Activated CD8-positive, alpha-beta T cell treated with anti-CD3 and anti-CD28 coated beads, Interleukin-2, amount 10 ng/mL, durations not matched to agents 7 days and 5 days (primary cell): ENCODE results near the gene TMEM74B. TPM values are rescaled to one million over a fixed set of nuclear protein-coding genes. Genes with fewer than 3 reads are reported as not detected.
A peak's percentile ranks its signal among the peaks of the same experiment; 100 is the strongest.

Source experiments
- ATAC-seq: fragments of 150-1000 bp; cut with Tn5 transposase; one replicate; pipeline ENCODE4 v1.10.0; 2021; ENCODE audit warnings: moderate library complexity
- CTCF ChIA-PET: fragments of 350-600 bp; sonication (Branson Sonifier 250); formaldehyde crosslinking; loops from one replicate; lab custom pipeline; 2021; ENCODE audit warnings: antibody characterized with exemption; lab: Charles Lee
- POLR2A ChIA-PET: fragments of 350-600 bp; sonication (Branson Sonifier 250); formaldehyde crosslinking; loops from one replicate; lab custom pipeline; 2021; ENCODE audit warnings: antibody characterized with exemption; lab: Charles Lee
- DNase-seq: peaks from one replicate; pipeline ENCODE4 v3.0.0-alpha.2; 2020
- H3K27ac Mint-ChIP-seq: one replicate; pipeline ENCODE4 v1.8.0; 2021; ENCODE audit warnings: mild to moderate bottlenecking, mixed read lengths
- H3K27me3 Mint-ChIP-seq: one replicate; pipeline ENCODE4 v1.8.0; 2021; ENCODE audit warnings: low read depth, mixed read lengths
- H3K36me3 Mint-ChIP-seq: one replicate; pipeline ENCODE4 v1.8.0; 2021; ENCODE audit warnings: low read depth, mixed read lengths
- H3K4me1 Mint-ChIP-seq: one replicate; pipeline ENCODE4 v1.8.0; 2021; ENCODE audit warnings: low read depth, mixed read lengths
- H3K4me3 Mint-ChIP-seq: one replicate; pipeline ENCODE4 v1.8.0; 2021; ENCODE audit warnings: mild to moderate bottlenecking, mixed read lengths
- H3K9me3 Mint-ChIP-seq: one replicate; pipeline ENCODE4 v1.8.0; 2022; ENCODE audit warnings: mixed read lengths; ENCODE audit not compliant: insufficient read depth
- total RNA-seq, 2 experiments: library from RNA; stranded (reverse); gene quantifications; one replicate each; pipeline ENCODE4 v1.2.3, GENCODE V29; 2021

The TMEM74B gene
- total RNA-seq, 2 experiments from 2014 or later: 0.39 to 1.1 TPM

DNA sequence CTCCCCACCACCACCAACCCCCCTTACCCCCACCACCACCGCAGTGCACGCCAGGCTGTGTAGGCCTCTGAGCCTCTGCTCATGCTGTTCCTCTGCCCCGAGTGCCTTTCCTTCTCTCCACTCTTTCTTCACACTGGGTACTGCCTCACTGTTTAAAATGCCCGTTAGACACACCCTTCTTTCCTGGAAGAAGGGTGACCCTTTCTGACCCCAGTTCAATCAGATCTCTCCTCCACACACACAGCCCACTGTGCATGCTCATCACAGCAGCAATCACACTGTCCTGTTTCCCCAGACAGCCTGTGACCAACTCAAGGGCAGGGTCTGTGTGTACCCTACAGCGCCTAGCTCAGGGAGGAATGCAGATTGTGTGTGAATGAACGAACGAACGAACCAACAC, 10.0 kb downstream of the TMEM74B start:
- Mint-ChIP-seq H3K4me3 (no peak overlapping the region), H3K27ac (no peak overlapping the region), H3K36me3 (peaks cover 18% of the 10 kb centered on the region), H3K4me1 (no peaks in the 10 kb centered on the region), H3K27me3 (no peaks in the 10 kb centered on the region), H3K9me3 (no peaks in the 10 kb centered on the region)
- no peak for DNase-seq
- ChIA-PET CTCF (interaction anchor here (4.1 kb wide), 1 partner anchor 12 kb away, joined by 11 read pairs; no protein-coding TSS in a partner anchor), POLR2A (interaction anchor here (1.1 kb wide), 1 partner anchor 38 kb away, joined by 3 read pairs; no protein-coding TSS in a partner anchor)
- no peak for ATAC-seq

DNA sequence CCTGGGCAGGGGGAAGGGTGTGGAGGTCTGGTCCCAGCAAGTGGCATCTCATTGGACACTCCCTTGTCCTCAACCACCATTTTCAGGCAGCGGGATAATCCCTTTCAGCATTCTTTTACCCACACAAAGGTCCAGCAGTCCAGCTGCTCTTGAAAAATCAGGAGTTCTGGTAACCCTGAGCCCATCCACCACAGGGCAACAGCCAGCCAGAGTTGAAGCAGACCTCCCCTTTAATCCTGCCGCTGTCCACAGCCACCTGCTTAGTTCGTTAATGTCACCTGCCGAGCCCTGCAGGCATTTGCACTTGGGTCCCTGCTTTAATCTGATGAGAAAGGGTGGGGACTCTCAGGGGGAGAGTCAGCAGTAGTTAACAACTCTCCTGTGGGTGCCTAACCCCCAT, 11.1 kb downstream of the TMEM74B start:
- no peak for ATAC-seq
- POLR2A ChIA-PET: no interaction called here
- Mint-ChIP-seq H3K4me3 (no peak overlapping the region), H3K27me3 (no peaks in the 10 kb centered on the region), H3K36me3 (peaks cover 20% of the 10 kb centered on the region), H3K4me1 (no peaks in the 10 kb centered on the region), H3K27ac (no peak overlapping the region), H3K9me3 (no peaks in the 10 kb centered on the region)
- no peak for DNase-seq
- CTCF ChIA-PET: no interaction called here

DNA sequence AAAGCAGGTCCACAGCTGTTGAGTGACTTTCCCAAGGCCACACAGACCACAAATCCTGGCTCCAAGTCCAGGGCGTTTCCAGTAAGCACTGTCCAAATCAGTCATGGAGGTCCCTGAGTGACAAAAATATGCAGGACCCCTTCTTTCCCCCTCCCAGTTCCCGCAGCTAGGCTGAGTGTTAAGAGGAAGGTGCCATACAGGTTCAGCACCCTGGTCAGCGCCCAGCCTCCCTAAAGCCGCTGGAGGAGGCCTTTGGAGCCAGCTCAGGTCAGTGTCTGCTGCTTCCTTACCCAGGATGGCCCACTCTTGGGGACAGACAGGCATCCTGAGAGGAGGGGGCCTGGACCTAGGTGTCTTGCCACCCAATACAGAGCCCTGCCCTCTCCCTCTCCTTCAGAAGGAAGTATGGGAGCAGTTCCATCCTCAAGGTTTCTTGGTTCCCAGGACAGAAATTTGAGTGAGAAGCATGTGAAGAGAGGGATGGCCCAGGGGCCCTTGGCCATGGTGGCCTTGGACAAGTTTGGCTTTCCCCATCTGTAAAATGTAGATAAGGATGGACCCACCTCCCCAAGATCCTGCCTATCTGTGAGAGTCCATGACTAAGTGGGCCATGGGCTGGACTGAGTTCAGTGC, 13.2 kb downstream of the TMEM74B start:
- DNase-seq (peak; percentile 43), ATAC-seq (peak; percentile 39)
- H3K27me3 Mint-ChIP-seq: no peaks in the 10 kb centered on the region
- no peak overlapping the region for H3K27ac Mint-ChIP-seq
- POLR2A ChIA-PET: interaction anchor here (0.7 kb wide), 1 partner anchor 31 kb away, joined by 3 read pairs; no protein-coding TSS in a partner anchor
- H3K4me1 Mint-ChIP-seq: no peaks in the 10 kb centered on the region
- no peak overlapping the region for H3K4me3 Mint-ChIP-seq
- H3K9me3 Mint-ChIP-seq: no peaks in the 10 kb centered on the region
- CTCF ChIA-PET: no interaction called here
- H3K36me3 Mint-ChIP-seq: peaks cover 39% of the 10 kb centered on the region

DNA sequence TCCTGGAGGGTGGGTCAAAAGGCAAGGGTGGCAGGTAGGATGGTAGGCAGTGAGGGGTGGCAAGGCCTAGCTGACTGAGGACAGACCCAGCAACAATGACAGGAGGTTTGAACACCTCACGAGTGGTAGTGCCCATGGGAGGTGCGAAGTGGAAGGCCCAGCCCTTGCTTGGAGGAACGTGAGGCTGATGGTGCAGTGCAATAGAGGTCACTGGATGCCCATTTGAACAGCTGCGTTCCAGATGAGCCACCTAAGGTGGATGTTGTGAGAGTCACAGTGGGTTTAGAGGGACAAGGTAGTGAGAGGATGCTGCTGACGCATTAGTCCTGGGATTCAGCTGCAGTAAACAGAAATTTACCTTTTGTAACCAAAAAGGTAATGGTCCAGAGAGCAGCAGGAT, 15.6 kb downstream of the TMEM74B start:
- Mint-ChIP-seq H3K27ac (no peak overlapping the region), H3K27me3 (no peaks in the 10 kb centered on the region), H3K4me1 (no peaks in the 10 kb centered on the region), H3K9me3 (no peaks in the 10 kb centered on the region), H3K36me3 (peaks cover 56% of the 10 kb centered on the region), H3K4me3 (no peak overlapping the region)
- DNase-seq (no peak), ATAC-seq (no peak)
- CTCF ChIA-PET: no interaction called here
- POLR2A ChIA-PET: no interaction called here

DNA sequence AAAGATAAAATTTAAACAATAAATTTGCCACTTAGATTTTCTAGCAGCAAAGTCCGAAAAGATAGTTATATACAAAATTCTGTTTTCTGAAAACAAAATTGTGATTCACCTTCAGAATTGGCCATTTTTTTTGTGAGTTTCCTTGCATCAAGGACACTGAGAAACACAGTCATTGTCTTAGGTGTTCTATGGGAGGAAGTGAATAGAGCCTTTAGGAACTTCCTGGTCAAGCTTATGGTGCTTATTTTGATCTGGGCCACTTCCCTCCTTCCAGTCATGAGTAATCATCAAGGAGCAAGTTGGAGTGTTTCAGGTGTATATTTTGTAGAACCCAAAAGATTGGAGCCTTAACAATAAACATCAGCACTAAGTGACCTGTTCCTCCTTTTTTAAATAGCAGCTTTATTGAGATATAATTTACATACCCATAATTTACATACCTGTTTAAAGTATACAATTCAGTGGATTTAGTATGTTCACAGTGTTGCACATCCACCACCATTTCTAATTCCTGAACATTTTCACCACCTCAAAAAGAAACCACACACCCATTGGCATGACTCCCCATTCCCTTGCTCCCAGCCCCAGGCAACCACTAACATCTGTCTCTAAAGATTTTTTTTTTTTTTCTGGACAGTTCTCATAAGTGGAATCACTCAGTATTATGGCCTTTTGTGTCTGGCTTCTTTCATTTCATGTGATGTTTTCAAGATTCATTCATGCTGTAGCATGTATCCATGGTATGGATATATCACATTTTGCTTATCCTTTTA, 17.6 kb downstream of the TMEM74B start:
- DNase-seq: no peak
- POLR2A ChIA-PET: no interaction called here
- Mint-ChIP-seq H3K9me3 (no peaks in the 10 kb centered on the region), H3K4me1 (no peaks in the 10 kb centered on the region), H3K27me3 (no peaks in the 10 kb centered on the region), H3K27ac (no peak overlapping the region), H3K36me3 (peaks cover 58% of the 10 kb centered on the region), H3K4me3 (no peak overlapping the region)
- CTCF ChIA-PET: no interaction called here
- ATAC-seq: no peak

DNA sequence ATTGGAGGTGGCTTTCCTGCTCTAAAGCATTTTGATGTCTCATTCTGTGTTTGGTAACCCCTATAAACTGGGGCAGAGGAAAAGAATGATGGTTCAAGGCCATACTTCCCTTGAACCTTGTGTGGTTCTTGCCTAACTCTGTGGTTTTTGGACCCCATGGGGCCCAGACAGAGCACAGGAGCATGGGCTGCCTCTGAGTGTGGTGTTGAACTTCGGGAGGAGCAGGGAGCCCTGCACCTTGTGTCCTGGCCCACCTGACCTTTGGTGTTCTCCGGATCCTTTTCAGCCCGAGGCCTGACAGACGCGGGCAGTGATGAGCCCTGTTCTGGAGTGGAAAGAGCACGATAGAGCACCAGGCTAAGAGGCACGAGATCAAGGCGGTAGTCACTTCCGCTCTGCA, 18.8 kb downstream of the TMEM74B start:
- ChIA-PET POLR2A (no interaction called here), CTCF (no interaction called here)
- H3K9me3 Mint-ChIP-seq: no peaks in the 10 kb centered on the region
- no peak overlapping the region for H3K4me3 Mint-ChIP-seq
- no peak for ATAC-seq
- no peak overlapping the region for H3K27ac Mint-ChIP-seq
- H3K4me1 Mint-ChIP-seq: no peaks in the 10 kb centered on the region
- peaks cover 59% of the 10 kb centered on the region for H3K36me3 Mint-ChIP-seq
- H3K27me3 Mint-ChIP-seq: no peaks in the 10 kb centered on the region
- peak; percentile 12 for DNase-seq

GRCh38 chr20:1165521-1165920, 19.3 kb downstream of the TMEM74B start:
- ChIA-PET POLR2A (no interaction called here), CTCF (interaction anchor here (0.9 kb wide), 1 partner anchor 46 kb away, joined by 3 read pairs; no protein-coding TSS in a partner anchor)
- H3K4me1 Mint-ChIP-seq: no peaks in the 10 kb centered on the region
- H3K27me3 Mint-ChIP-seq: no peaks in the 10 kb centered on the region
- peaks cover 63% of the 10 kb centered on the region for H3K36me3 Mint-ChIP-seq
- no peaks in the 10 kb centered on the region for H3K9me3 Mint-ChIP-seq
- ATAC-seq (no peak), DNase-seq (peak; percentile 3)
- no peak overlapping the region for H3K27ac Mint-ChIP-seq
- H3K4me3 Mint-ChIP-seq: no peak overlapping the region

- no peaks in the 10 kb centered on the region for H3K4me1 Mint-ChIP-seq
- ChIA-PET POLR2A (no interaction called here), CTCF (interaction anchor here (0.9 kb wide), 1 partner anchor 46 kb away, joined by 3 read pairs; no protein-coding TSS in a partner anchor)
- DNase-seq (peak; percentile 5), ATAC-seq (no peak)
- no peak overlapping the region for H3K4me3 Mint-ChIP-seq
- no peaks in the 10 kb centered on the region for H3K9me3 Mint-ChIP-seq
- no peak overlapping the region for H3K27ac Mint-ChIP-seq
- no peaks in the 10 kb centered on the region for H3K27me3 Mint-ChIP-seq
- H3K36me3 Mint-ChIP-seq: peaks cover 61% of the 10 kb centered on the region
Observed at GRCh38 chr20:1164871-1165270, 19.9 kb downstream of the TMEM74B start.

GRCh38 chr20:1163653-1164052, 21.1 kb downstream of the TMEM74B start:
- Mint-ChIP-seq H3K27ac (no peak overlapping the region), H3K4me1 (no peaks in the 10 kb centered on the region), H3K27me3 (no peaks in the 10 kb centered on the region), H3K4me3 (no peak overlapping the region), H3K9me3 (no peaks in the 10 kb centered on the region), H3K36me3 (peaks cover 59% of the 10 kb centered on the region)
- peak; percentile 16 for DNase-seq
- POLR2A ChIA-PET: no interaction called here
- ATAC-seq: no peak
- CTCF ChIA-PET: interaction anchor here (0.7 to 1.7 kb wide), 2 partner anchors 12 to 50 kb away, joined by 3 to 4 read pairs; no protein-coding TSS in a partner anchor

GRCh38 chr20:1163105-1163504, 21.7 kb downstream of the TMEM74B start:
- no peaks in the 10 kb centered on the region for H3K9me3 Mint-ChIP-seq
- no peak overlapping the region for H3K27ac Mint-ChIP-seq
- ATAC-seq (no peak), DNase-seq (peak; percentile 12)
- H3K27me3 Mint-ChIP-seq: no peaks in the 10 kb centered on the region
- H3K4me3 Mint-ChIP-seq: no peak overlapping the region
- ChIA-PET CTCF (interaction anchor here (0.7 to 1.7 kb wide), 3 partner anchors 12 to 51 kb away, joined by 3 to 4 read pairs (median 4); partner anchors contain the start of gene TMEM74B), POLR2A (no interaction called here)
- no peaks in the 10 kb centered on the region for H3K4me1 Mint-ChIP-seq
- peaks cover 53% of the 10 kb centered on the region for H3K36me3 Mint-ChIP-seq

DNA sequence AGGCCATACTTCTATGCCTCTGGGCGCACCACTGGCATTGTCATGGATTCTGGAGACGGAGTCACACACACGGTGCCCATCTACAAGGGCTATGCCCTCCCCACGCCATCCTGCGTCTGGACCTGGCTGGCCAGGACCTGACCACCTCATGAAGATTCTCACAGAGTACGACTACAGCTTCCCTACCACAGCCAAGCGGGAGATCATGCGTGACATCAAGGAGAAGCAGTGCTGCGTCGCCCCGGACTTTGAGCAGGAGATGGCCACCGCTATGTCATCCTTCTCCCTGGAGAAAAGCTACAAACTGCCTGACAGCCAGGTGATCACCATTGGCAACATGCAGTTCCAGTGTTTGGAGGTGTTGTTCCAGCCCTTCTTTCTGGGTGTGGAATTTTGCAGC, 23.8 kb downstream of the TMEM74B start:
- ChIA-PET POLR2A (no interaction called here), CTCF (interaction anchor here (1.3 kb wide), 1 partner anchor 52 kb away, joined by 3 read pairs; no protein-coding TSS in a partner anchor)
- Mint-ChIP-seq H3K27me3 (no peaks in the 10 kb centered on the region), H3K27ac (no peak overlapping the region), H3K36me3 (peaks cover 48% of the 10 kb centered on the region), H3K4me1 (no peaks in the 10 kb centered on the region), H3K4me3 (no peak overlapping the region), H3K9me3 (no peaks in the 10 kb centered on the region)
- DNase-seq: peak; percentile 15
- ATAC-seq: no peak

- POLR2A ChIA-PET: no interaction called here
- Mint-ChIP-seq H3K9me3 (no peaks in the 10 kb centered on the region), H3K36me3 (peaks cover 49% of the 10 kb centered on the region), H3K4me1 (no peaks in the 10 kb centered on the region), H3K4me3 (no peak overlapping the region), H3K27me3 (no peaks in the 10 kb centered on the region), H3K27ac (no peak overlapping the region)
- DNase-seq (peak; percentile 16), ATAC-seq (no peak)
- CTCF ChIA-PET: interaction anchor here (1.3 kb wide), 1 partner anchor 52 kb away, joined by 3 read pairs; no protein-coding TSS in a partner anchor
Observed at GRCh38 chr20:1160496-1160895, 24.3 kb downstream of the TMEM74B start.
